Fibroblast of the aortic adventitia (primary cell): ENCODE measurements around the gene DPEP2. TPM values are rescaled to one million over a fixed set of nuclear protein-coding genes. Genes with fewer than 3 reads are reported as not detected.

Source experiments
- DNase-seq: peaks from one replicate; pipeline ENCODE4 v3.0.0-alpha.2; 2010; ENCODE audit warnings: low read depth
- H3K4me3 ChIP-seq: 2 replicates; pipeline ENCODE4 v1.5.1; 2011; ENCODE audit warnings: low read depth, mild to moderate bottlenecking, control low read depth, low read length, moderate library complexity
- total RNA-seq: library from RNA; depleted of rRNA; stranded (reverse); fragments of >200 nt; gene quantifications from 2 replicates; pipeline ENCODE4 v1.2.3, GENCODE V29; 2012; ENCODE audit warnings: low replicate concordance
- TF ChIP-seq, protein P1 (sequence below): IDR thresholded peaks from 2 replicates; pipeline ENCODE4 v1.5.1; 2011; ENCODE audit warnings: mild to moderate bottlenecking, low read length, control low read depth, inconsistent platforms; ENCODE audit not compliant: insufficient read depth

The DPEP2 gene
- total RNA-seq, 1 donor, result not detected

DNA sequence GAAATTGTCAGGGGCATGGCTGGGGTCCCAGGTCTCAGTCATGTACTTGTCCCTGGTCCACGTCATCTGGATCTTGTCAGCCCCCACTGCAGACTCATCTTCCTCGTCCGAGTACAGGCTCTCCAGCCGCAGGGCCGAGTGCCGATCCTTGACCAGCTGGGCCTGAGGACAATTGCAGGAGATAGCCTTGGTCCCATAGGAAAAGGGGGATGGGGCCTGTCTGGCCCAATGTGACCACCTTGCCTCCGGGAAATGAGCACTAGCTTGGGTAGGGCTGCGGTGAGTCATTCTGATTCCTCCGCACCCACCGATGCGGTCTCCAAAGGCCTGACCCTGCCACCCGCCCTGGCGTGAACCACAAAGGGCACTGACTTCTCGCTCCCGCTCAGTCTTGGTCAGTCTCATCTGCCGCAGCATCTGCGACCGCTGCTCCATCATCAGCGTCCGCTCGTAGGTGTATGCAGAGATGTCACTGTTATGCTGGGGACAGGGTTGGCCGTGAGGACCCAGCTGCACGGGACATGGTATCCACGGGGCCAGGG is 53.8 kb downstream of the DPEP2 start:
- DNase-seq, result no peak
- H3K4me3 ChIP-seq, result no peak overlapping the region
- TF ChIP-seq, protein P1, sequence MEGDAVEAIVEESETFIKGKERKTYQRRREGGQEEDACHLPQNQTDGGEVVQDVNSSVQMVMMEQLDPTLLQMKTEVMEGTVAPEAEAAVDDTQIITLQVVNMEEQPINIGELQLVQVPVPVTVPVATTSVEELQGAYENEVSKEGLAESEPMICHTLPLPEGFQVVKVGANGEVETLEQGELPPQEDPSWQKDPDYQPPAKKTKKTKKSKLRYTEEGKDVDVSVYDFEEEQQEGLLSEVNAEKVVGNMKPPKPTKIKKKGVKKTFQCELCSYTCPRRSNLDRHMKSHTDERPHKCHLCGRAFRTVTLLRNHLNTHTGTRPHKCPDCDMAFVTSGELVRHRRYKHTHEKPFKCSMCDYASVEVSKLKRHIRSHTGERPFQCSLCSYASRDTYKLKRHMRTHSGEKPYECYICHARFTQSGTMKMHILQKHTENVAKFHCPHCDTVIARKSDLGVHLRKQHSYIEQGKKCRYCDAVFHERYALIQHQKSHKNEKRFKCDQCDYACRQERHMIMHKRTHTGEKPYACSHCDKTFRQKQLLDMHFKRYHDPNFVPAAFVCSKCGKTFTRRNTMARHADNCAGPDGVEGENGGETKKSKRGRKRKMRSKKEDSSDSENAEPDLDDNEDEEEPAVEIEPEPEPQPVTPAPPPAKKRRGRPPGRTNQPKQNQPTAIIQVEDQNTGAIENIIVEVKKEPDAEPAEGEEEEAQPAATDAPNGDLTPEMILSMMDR, result no peak

DNA sequence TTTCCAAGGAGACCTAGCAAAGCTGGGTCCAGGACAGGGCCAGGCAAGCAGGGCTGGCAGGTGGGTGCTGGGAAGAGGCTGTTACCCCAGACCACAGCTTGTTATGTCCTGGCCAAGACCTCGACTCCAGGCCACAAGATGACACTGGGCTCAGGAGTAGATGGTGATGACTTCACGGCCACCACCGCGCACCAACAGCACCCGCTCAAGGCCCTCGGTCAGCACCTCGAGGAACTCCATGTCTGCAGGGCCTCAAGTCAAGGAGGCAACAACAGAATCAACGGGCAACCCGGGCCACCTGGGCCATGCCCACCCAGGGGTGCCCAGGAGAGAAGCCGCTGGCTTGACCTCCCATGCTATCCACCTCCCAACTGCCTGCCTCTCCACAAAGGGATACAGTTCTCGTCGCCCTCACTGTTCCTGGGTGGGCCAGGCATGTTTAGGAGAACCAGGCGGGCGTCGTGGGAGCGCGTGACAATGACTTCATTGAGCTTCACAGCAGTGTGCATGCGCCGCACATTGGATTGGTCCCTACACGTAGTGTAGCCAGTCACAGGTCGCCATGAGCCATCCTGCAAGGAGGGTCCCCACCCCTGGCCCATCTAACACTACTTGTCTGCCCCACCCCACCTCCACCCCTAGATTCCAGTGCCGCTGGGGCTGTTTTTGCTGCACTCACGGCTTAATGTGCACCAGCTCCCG is 54.4 kb downstream of the DPEP2 start:
- H3K4me3 ChIP-seq, result no peak overlapping the region
- TF ChIP-seq, protein P1, result no peak
- DNase-seq, result no peak

DNA sequence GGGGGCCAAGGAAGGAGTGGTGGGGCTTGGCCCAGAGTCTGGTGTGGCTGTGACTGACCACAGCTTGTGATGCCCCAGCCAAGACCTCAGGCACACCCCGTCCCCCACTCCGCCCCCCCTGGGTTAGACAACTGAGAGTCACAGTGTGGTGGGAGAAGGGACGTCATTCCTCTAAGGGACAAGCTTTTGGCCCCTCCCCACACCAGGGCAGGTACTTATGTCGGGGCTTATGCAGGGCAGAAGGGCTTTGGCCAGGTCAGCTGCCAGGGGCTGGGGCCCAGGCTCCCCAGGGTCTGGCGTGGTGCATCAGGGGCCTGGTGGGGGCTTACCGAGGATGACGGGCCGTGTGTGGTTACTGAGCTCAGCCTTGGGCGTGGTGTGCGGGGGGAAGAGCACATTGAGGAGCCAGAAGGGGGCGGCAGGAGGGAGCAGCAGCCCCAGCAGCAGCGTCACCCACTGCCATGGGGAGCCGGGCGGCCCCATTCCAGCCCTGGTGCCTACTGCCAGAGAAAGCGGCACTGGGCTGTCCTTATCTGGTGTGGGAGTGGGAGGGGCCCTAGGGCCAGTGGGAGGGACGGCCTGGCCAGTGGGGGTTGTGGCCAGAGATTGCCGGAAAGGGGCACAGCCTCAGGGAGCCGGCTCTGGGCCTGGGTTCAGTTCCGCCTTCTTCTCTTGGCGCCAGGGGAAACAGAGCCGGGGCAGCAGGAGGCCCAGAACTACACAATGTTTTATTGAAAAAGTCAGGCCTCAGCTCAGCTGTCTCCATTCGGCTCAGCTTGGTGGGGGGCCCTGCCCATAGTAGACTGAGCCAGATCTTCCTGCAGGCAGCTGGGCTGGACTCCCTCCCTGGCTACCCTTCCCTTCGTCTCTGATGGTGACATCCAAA is 55.4 kb downstream of the DPEP2 start, which contains the start of gene LCAT:
Gene LCAT, minus strand, starts transcription at position 502 of the 886 bp plus-strand sequence. Its CDS starts 19 bp downstream, at position 483.
- TF ChIP-seq, protein P1, result no peak
- peak; percentile 66 for DNase-seq
- H3K4me3 ChIP-seq, result no peak within 1 kb of the TSS

DNA sequence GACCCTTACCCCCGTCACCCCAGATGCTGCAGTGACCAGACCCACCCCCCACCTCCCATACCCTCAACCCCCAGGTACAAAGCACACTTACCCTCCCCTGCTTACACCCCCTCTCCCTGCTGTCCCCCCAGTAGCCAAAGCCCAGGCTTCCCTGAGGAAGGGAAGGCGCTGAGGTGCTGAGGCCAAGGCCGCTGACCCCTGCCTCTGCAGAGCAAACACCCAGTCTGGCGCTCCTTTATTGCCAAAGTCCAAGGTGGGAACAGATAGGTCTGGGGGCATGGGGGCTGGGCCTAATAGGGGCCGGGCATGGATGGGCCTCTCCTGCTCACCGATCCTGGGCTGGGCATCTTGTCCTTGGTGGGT is 56.0 kb downstream of the DPEP2 start:
- no peak for DNase-seq
- TF ChIP-seq, protein P1, result no peak
- H3K4me3 ChIP-seq, result no peak overlapping the region

DNA sequence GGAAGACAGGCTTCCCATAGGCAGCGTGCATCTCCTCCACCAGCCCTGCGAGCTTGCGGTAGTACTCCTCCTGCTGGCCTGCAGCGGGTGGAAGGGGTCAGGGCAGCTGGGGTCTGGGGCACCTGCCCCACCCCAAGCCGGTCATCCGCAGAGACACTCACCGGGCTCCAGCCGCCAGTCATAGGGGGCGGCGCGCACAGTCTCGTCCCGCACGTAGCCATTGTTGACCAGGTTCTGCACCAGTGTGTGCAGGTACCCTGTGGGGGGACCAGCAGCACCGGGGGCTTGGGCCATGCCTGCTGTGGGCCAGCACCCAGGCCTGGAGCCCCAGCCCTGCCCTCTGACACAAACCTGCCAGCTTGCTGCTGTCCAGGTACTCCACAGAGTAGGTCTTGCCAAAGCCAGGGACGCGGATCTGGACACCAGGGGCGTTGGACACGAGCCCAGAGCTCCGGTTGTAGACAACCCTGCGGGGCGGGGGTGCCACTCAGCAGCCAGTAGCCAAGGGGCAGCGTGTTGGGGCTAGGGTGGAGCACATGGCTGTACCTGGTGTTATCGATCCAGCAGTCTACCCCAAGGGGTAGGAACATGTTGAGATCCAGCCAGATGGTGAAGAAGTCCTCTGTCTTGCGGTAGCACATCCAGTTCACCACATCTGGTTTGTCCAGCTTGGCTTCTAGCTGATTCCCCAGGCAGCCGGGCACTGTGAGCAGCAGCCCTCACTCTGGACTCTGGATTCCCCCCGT is 56.6 kb downstream of the DPEP2 start:
- no peak for DNase-seq
- no peak overlapping the region for H3K4me3 ChIP-seq
- TF ChIP-seq, protein P1, result no peak

DNA sequence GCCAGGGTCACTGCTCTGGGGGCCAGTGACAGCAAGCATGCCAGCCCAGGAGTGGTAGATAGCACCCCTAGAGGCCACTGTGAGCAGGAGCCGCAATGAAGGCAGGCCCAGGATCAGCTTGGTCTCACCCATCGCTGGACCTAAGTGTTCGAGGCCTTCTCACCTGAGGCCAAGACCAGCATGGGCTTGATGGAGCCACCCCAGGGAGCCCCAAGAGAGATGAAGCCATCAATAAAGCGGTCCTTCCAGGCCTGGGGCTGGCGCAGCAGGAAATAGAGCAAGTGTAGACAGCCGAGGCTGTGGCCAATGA is 57.1 kb downstream of the DPEP2 start:
- peak; percentile 30 for DNase-seq
- TF ChIP-seq, protein P1, result peak; percentile 71
- H3K4me3 ChIP-seq, result no peak overlapping the region
